Ishikawa (cell line): ENCODE results near the gene TIPARP.

Source experiments
- CEBPB ChIP-seq: IDR thresholded peaks from 2 replicates; pipeline ENCODE4 v1.6.1; 2012
- CREB1 ChIP-seq: IDR thresholded peaks from 2 replicates; pipeline ENCODE4 v1.6.1; 2012; ENCODE audit warnings: low read depth
- EGR1 ChIP-seq: IDR thresholded peaks from 2 replicates; pipeline ENCODE4 v1.6.1; 2012
- EP300 ChIP-seq: IDR thresholded peaks from 2 replicates; pipeline ENCODE4 v1.6.1; 2012; ENCODE audit warnings: borderline replicate concordance
- FOXM1 ChIP-seq: IDR thresholded peaks from 2 replicates; pipeline ENCODE4 v1.6.1; 2012; ENCODE audit warnings: low read depth, borderline replicate concordance
- MAX ChIP-seq: IDR thresholded peaks from 2 replicates; pipeline ENCODE4 v1.6.1; 2012
- NFIC ChIP-seq: IDR thresholded peaks from 2 replicates; pipeline ENCODE4 v1.6.1; 2012
- RAD21 ChIP-seq: IDR thresholded peaks from 2 replicates; pipeline ENCODE4 v1.6.1; 2012; ENCODE audit warnings: low read depth
- REST ChIP-seq: IDR thresholded peaks from 2 replicates; pipeline ENCODE4 v1.6.1; 2012; ENCODE audit warnings: low read depth, mild to moderate bottlenecking
- TAF1 ChIP-seq: IDR thresholded peaks from 2 replicates; pipeline ENCODE4 v1.6.1; 2012; ENCODE audit warnings: low read depth, mild to moderate bottlenecking
- TCF12 ChIP-seq: IDR thresholded peaks from 2 replicates; pipeline ENCODE4 v1.6.1; 2012; ENCODE audit warnings: low read depth
- TEAD4 ChIP-seq: IDR thresholded peaks from 2 replicates; pipeline ENCODE4 v1.6.1; 2012
- USF1 ChIP-seq: IDR thresholded peaks from 2 replicates; pipeline ENCODE4 v1.6.1; 2012
- YY1 ChIP-seq: IDR thresholded peaks from 2 replicates; pipeline ENCODE4 v1.6.1; 2012; ENCODE audit warnings: low read depth
- ZBTB7A ChIP-seq: IDR thresholded peaks from 2 replicates; pipeline ENCODE4 v1.6.1; 2012; ENCODE audit warnings: low read depth

The TIPARP gene

GRCh38 chr3:156676768-156677479 is 2.5 kb downstream of the TIPARP start:
- TF ChIP-seq TAF1: no peak
- TF ChIP-seq TEAD4: no peak
- no peak for TF ChIP-seq REST
- no peak for TF ChIP-seq CEBPB
- TF ChIP-seq FOXM1: no peak
- TF ChIP-seq MAX: no peak
- TF ChIP-seq USF1: no peak
- no peak for TF ChIP-seq EGR1
- TF ChIP-seq YY1: no peak
- TF ChIP-seq TCF12: no peak
- no peak for TF ChIP-seq RAD21
- TF ChIP-seq ZBTB7A: no peak
- no peak for TF ChIP-seq NFIC
- TF ChIP-seq EP300: no peak
- TF ChIP-seq CREB1: no peak

GRCh38 chr3:156677536-156677935 is 3.1 kb downstream of the TIPARP start:
- TF ChIP-seq RAD21 (no peak), YY1 (no peak), EGR1 (no peak), NFIC (no peak), MAX (no peak)

- TF ChIP-seq EGR1 (no peak), NFIC (no peak)
Observed at GRCh38 chr3:156678197-156678596, 3.8 kb downstream of the TIPARP start.

- no peak for TF ChIP-seq REST
- no peak for TF ChIP-seq YY1
- TF ChIP-seq TCF12: no peak
Observed at GRCh38 chr3:156680243-156680914, 6.0 kb downstream of the TIPARP start.

- no peak for TF ChIP-seq EP300
- TF ChIP-seq FOXM1: no peak
- no peak for TF ChIP-seq NFIC
- no peak for TF ChIP-seq TCF12
- no peak for TF ChIP-seq MAX
- no peak for TF ChIP-seq RAD21
- TF ChIP-seq CREB1: no peak
- no peak for TF ChIP-seq ZBTB7A
- TF ChIP-seq TEAD4: no peak
- TF ChIP-seq CEBPB: no peak
- no peak for TF ChIP-seq YY1
- TF ChIP-seq TAF1: no peak
- TF ChIP-seq USF1: no peak
- no peak for TF ChIP-seq EGR1
Observed at GRCh38 chr3:156681002-156681401, 6.6 kb downstream of the TIPARP start.

GRCh38 chr3:156682501-156682900 is 8.1 kb downstream of the TIPARP start:
- TF ChIP-seq RAD21 (no peak), NFIC (no peak), CREB1 (no peak), TAF1 (no peak), CEBPB (no peak), MAX (no peak)
